Frontal cortex (tissue), 4 donors: ENCODE results near the gene AWAT1. TPM values are rescaled to one million over a fixed set of nuclear protein-coding genes. Genes with fewer than 3 reads are reported as not detected.
"Not testable (repeated sequence)": the region's sequence is repeated elsewhere in the genome, so short reads cannot be mapped to it uniquely, and the experiment has no call there.

Source experiments
- DNase-seq, 2 donors: peaks; one replicate each; pipeline ENCODE4 v3.0.0; 2012; ENCODE audit warnings: low spot score in 2 of 2
- FAIRE-seq: peaks from 2 replicates; lab custom pipeline; 2012; peaks lifted over from hg19 to GRCh38; lab: Jason Lieb, UNC
- small RNA-seq: library from RNA; depleted of rRNA; stranded (forward); fragments of <200 nt; gene quantifications from one replicate; pipeline ENCODE3, GENCODE V24; 2014
- total RNA-seq: library from RNA; depleted of rRNA; stranded (reverse); fragments of >200 nt; gene quantifications from one replicate; pipeline ENCODE4 v1.2.3, GENCODE V29; 2014
- donor health status: control.
- donor health status: control.
- donor health status: control.

Gene AWAT1
- total RNA-seq, 1 donor from 2014 or later = not detected

DNA sequence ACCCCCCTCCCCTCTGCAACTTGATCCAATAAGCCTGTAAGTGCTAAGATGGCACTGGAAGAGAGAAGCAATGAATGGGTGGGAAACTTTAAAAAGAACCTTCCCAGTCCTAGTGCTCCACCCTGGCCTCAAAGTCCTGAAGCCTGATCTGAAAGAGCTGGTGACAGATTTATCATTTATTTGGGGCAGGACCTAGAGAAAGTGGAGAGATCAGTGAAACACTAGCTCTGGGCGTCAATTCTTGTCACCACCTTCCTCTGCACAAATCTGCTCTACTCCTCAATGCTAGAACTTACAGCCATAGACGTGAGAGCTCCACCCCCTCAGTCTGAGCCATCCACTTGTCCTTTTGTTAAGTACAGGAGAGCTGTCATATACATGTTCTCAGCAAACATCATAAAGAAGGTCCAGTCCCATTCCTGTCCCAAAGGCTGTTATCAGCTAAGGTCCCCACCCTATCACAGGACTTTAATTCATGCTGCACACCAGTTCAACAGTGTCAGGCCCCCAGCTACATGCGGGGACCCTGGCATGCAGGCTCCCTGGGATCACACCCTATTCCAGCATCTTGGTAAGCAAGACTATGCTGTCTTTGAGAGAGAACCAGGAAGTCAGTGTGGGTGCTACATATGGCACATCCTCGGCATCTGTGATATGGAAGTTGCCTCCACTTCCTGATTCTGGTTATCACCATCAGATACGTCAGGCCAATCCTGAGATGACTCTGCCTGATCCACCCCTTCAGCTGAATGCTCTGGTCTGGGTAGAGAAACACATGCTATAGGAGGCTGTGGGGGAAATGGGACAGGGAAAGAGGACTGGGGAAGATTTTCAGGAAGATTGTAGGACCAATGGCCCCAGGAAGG, 23.2 kb downstream of the AWAT1 start:
- no peak for FAIRE-seq

DNA sequence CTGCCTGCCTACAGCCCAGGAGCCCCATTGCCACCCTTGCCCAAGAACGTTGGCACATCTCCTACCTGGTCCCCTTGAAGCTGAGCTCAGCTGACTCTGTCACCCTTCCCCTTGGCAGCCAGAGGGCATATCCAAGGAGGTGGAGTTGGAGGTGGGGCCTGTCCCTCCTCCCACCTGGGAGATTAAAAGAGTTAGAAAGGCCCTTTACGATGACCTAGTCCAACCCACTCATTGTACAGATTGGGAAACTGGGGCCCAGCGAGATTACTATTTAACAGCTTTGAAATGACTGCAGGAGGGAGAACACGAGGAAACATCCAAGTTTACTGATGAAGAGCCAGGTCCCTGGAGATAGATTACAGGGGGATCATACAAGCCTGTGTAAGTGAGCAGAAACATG, 25.6 kb downstream of the AWAT1 start, which contains the start of gene P2RY4:
Gene P2RY4 (minus strand): TSS at position 101 of the 400 bp plus-strand sequence. CDS start 580 bp downstream, outside the sequence.
- DNase-seq = no peak
- FAIRE-seq = no peak

More for the DNA sequence above, 23.2 kb downstream of the AWAT1 start:
- no peak for DNase-seq

DNA sequence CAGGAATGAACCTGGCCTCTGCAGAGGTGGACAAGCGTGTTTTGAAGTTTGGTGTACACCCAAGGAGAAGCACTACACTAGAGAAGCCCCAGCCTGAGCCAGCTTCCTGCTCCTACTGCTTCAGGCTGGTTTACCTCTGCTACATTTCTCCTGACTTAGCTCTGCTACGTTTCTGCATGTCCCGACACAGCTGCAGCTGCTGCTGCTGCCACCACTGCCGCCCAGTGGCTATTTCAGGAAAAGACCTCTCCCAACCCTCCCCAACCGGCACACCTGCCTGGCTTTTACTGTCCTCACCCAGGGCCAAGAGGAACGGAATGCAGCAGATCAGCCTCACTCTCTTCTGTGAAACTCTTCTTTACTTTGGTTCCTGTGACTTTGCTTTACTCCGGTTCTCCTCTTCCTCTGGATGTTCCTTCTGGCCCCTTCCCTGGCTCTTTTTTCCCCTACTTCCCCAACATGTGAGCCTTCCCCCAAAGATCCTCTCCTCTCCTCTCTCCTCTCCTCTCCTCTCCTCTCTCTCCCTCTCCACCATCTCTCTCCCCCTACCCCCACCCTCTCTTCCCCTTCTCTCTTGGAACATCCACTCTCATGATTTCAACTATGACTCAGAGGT, 28.6 kb downstream of the AWAT1 start:
- peak in 1 of 2 donors; percentile 6 for DNase-seq

DNA sequence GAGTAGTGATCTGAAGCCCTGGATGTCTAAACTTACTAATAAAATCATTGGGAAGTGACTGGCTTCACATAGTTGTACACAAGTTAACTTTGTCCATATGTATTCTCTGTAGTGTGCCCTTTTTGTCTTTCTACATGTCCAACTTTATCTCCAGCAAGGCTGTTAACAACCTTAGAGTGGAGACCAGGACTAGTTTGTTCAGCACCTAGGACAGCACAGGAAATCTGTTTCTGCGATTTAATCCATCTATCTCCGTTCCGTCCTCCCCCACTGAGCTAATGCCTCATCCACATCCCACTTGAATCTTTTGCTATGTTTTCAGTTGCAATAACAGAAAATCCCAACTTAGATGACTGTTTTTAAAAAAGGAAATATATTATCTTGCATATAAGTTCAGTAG, 30.3 kb downstream of the AWAT1 start:
- DNase-seq = no peak
- no peak for FAIRE-seq

More for the DNA sequence above, 28.6 kb downstream of the AWAT1 start:
- FAIRE-seq = no peak

DNA sequence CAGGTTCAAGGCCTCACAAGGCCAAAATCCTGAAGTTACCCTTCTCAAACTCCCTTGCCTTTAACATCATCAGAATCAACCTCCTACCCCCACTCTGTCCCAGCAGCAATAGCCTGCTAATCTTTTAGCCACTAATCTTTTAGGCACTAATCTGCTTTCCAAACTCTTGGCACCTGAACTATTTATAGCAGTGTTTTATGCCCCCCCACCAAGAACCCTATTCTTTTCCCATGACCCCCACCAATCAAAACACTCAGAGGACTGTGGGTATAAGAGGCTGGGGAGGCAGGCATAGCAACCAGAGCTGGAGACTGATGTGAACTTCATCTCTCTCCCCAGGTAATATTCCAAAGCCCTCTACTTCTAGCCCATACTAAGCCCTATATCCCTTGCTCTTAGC, 33.6 kb downstream of the AWAT1 start, which contains the start of gene ARR3:
Gene ARR3 (plus strand): TSS at position 301 of the 400 bp plus-strand sequence. CDS start 1,052 bp downstream, outside the sequence.
- FAIRE-seq = no peak
- no peak for DNase-seq

DNA sequence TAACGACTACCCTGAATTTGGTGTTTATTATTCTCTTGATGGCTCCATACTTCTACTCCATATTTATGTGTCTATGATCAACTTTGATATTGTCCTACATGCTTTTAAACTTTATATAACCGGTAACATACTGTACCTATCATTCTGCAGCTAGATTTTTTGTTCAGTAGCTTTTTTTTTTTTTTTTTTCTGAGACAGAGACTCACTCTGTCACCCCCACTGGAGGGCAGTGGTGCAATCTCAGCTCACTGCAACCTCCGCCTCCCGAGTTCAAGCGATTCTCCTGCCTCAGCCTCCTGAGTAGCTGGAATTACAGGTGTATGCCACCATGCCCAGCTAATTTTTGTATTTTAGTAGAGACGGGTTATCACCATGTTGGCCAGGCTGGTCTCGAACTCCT, 39.6 kb downstream of the AWAT1 start:
- FAIRE-seq = not testable (repeated sequence)

DNA sequence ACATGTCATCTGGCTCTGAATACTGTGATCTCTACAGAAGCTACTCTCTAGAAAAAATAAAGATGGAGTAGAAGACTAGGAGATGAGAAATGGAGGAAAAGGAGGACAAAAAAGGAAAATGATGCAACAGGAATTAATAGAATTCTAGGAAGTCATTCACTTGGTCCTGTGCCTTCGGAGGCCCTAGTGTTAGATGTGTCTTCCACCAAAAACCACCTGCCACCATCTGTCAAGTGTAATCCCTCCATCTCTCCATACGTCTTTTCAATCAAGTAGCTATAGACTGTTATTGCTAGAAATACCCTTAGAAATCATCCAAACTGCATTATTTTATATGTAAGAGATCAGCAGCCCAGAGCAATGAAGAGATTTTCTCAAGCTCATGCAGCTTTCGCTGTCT, 44.6 kb downstream of the AWAT1 start:
- FAIRE-seq = no peak

More for the DNA sequence above, 39.6 kb downstream of the AWAT1 start:
- not testable (repeated sequence) for DNase-seq

DNA sequence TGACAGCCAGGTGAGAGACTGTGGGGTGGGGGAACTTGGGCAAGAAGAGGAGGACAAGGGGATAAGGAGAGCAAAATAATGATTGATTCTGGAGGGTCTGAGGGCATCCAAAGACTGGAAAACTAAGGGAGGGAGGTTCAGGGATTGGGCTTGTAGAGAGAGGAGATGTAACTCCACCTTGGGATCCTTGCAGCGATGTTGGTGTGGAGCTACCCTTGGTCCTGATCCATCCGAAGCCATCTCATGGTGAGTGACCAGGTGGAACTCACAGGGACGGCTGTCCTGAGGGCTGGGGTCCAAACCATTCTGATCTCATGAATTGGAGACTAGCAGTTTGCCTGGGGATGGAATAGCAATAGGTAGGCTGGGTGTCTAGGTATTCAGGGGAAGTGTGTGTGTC, 46.1 kb downstream of the AWAT1 start:
- FAIRE-seq (no peak), DNase-seq (no peak)

More for the DNA sequence above, 44.6 kb downstream of the AWAT1 start:
- DNase-seq = no peak

DNA sequence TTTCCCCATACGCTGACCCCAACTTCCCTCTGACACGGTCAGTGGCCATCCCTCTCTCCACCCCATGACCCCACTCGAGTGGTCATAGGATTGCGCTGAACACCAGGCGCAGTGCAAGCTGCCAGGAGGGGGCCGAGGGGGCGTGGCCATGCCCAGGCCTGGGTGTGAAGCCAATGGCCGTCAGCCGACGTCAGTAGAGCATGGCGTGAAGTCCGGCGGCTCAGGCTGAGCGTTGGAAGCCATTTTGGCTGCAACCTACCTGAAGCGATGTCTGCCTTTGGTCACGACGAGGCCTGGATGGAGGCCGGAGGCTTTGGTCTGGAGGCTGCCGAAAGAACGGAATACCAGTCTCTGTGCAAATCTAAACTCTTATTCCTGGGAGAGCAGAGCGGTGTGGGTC, 47.5 kb downstream of the AWAT1 start, which contains the start of gene RAB41:
Gene RAB41 (plus strand): TSS at position 222 of the 400 bp plus-strand sequence. CDS start 46 bp downstream, at position 268.
- FAIRE-seq = no peak

DNA sequence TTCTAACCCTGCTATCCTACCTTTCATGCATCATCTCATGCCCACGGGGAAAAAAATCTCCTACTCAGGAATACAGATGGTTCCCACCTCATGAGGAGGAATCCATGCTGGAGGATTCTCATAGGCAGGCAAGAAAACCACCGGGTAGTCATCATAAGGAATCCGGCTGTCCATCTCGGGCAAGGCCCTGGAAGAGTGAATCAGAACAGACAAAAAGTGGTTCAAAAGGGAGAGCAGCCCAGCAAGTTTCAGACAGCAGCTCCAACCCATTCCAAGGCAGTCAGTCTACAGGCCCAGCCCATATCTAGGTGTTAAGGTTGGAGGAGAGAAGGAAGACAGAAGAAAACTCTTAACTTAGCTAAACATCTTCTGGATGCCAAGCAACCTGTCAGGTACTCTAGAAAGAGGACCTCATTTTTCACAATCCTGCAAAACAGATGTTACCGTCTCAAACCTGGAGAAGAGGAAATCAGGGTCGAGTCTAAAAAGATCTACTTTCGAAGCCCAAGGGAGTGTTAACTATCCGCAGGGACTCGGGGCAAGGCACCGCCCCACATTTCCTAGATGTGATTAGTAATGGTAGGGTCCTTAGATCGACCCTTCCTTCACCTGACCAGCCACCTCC, 54.8 kb downstream of the AWAT1 start:
- no peak for FAIRE-seq
- DNase-seq = no peak

More for the DNA sequence above, 47.5 kb downstream of the AWAT1 start, which contains the start of gene RAB41:
- DNase-seq = no peak

Small RNA genes within 50 kb of the gene (small RNA-seq; reads per million reads assigned to genes)
- not detected for gene RNA5SP507

Other genes starting within 250 kb of the AWAT1 start
- gene AWAT2, start 184.7 kb upstream of the AWAT1 start, total RNA-seq = not detected
- not detected for gene OTUD6A, start 172.2 kb upstream of the AWAT1 start, total RNA-seq
- 138 TPM for gene IGBP1, start 101.2 kb upstream of the AWAT1 start, total RNA-seq
- gene DGAT2L6, start 57.2 kb upstream of the AWAT1 start, total RNA-seq = not detected
- not detected for gene P2RY4, start 25.5 kb downstream of the AWAT1 start, total RNA-seq
- gene ARR3, start 33.7 kb downstream of the AWAT1 start, total RNA-seq = not detected
- not detected for gene RAB41, start 47.5 kb downstream of the AWAT1 start, total RNA-seq
- 31.4 TPM for gene PDZD11, start 55.3 kb downstream of the AWAT1 start, total RNA-seq
- 2.9 TPM for gene KIF4A, start 55.4 kb downstream of the AWAT1 start, total RNA-seq
- gene GDPD2, start 188.7 kb downstream of the AWAT1 start, total RNA-seq = 2.9 TPM
- 86.8 TPM for gene DLG3, start 210.2 kb downstream of the AWAT1 start, total RNA-seq